ENCODE results near the gene GDPGP1.

- TF ChIP-seq CTCF (IDR thresholded peaks at IDR 0.05), result no peak
- no peak for TF ChIP-seq POLR2A (IDR thresholded peaks at IDR 0.05)
These were observed 5.0 kb upstream of the GDPGP1 start for GRCh38 chr15:90228960-90229359.
